22Rv1 (cell line): ENCODE results near the gene EHBP1.

Experiments used
- H3K27ac ChIP-seq: fragments of 450-650 bp; 2 replicates; pipeline ENCODE4 v1.5.1; 2017
- CTCF ChIP-seq: fragments of 450-650 bp; IDR thresholded peaks from 2 replicates; pipeline ENCODE4 v1.5.1; 2017; ENCODE audit warnings: mild to moderate bottlenecking
- ZFX ChIP-seq: fragments of 450-650 bp; IDR thresholded peaks from 2 replicates; pipeline ENCODE4 v1.6.1; 2017; ENCODE audit warnings: antibody characterized with exemption, borderline replicate concordance

EHBP1 gene

DNA sequence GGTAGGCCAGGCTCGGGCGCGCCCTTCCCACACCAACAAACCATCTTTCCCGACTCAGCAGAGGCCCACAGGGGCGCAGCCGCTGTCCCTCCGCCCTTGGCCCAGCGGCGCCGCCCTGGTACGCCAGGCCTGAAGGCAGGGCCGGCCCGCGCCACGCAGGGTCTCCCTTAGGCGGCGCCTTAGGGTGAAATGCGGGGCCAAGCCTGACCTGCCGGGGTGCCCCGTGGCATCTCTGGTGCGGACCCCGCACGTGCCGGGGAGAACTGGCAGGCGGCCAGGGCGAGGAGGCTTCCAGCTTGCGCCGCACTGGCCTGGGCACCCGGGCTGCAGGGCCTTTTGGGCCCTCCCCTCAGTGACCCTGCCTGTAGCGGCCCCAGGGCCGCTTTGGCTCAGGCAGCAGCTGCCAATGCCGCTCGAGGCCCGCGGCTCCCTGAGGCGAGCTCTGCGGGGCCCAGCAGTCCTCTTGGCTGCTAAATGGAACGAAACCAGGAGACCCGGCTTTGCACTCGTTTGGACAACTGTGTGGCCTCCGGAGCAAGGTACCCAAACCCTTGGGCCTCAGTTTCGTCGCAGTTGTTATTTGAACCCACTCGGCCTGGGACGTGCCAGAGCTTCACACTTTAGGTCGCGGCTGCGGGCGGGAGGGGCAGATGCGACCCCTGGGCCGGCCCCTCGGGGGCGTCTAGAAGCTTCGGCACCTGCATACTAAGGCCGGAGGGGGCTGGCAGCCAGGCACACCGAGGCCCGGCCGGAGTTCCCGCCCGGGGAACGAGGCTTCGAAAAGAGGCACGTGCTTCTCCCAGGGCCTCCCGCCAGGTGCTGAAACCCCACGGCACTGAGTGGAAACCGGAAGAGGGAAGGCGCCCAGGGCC is 353.6 kb downstream of the EHBP1 start:
- no peak overlapping the region for H3K27ac ChIP-seq
- TF ChIP-seq CTCF (no peak), ZFX (no peak)

- H3K27ac ChIP-seq = no peak overlapping the region
- no peak for TF ChIP-seq CTCF
- no peak for TF ChIP-seq ZFX
Observed at GRCh38 chr2:63059793-63060471, 354.4 kb downstream of the EHBP1 start.

DNA sequence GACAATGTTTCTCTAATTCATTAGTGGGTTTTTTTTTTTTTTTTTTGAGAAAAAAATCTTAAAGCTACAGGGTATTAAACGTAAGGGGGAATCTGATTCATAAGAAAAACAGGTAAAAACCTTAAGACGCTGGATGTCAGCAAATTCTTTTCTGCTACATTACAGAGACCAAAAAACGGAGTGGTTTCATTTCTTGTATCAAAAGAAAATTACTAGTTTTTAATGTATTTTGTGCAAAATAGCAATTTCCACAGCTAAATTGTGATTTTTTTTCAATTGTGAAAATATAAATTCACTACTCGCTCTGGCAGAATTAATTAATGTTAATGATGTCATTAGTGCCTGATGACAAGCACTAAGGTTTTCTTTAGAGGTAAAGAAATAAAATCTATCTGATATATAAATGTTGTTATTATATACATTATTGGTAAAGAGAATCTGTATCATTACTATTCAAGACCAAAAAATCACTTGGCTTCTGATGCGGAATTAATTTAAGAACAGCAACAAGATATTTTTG is 355.0 kb downstream of the EHBP1 start:
- TF ChIP-seq CTCF (no peak), ZFX (no peak)
- no peak overlapping the region for H3K27ac ChIP-seq

DNA sequence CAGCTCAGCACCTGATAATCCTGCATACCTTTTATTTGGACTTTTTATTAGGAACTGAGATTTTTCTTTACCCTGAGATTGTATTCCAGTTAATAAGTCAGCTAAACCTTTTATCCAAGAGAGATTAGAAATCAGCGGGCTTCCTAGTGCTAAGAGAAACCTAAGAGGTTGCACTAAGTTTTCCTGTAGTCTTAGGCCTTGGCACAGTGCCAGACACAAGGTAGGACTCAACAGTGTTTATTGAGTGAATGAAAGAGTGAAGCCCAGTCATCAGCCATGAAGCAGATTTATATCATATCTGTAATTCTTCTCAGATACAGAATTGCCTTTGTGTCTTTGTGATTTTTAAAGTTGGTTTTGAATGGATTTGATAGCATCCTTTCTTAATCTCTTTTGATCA is 358.7 kb downstream of the EHBP1 start:
- TF ChIP-seq CTCF (no peak), ZFX (no peak)
- no peak overlapping the region for H3K27ac ChIP-seq

DNA sequence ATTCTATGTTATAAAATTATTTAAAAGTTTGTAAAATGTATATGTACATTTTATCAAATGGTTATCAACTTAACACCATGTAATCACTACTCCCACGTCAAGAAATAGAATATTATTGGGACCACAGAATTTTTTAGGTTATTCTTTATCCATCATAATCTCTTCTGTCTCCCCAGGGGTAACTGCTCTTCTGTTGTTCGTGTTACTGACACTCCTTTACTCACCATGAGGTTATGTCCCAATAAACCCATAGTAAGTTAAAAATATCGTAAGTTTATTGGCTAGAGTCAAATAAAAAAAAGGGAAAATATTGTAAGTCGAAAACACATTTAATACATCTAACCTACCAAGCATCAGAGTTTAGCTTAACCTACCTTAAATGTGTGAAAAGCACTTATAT is 359.1 kb downstream of the EHBP1 start:
- no peak overlapping the region for H3K27ac ChIP-seq
- no peak for TF ChIP-seq CTCF
- TF ChIP-seq ZFX = no peak

GRCh38 chr2:63066265-63066664 is 360.8 kb downstream of the EHBP1 start:
- no peak overlapping the region for H3K27ac ChIP-seq
- TF ChIP-seq CTCF (no peak), ZFX (no peak)

DNA sequence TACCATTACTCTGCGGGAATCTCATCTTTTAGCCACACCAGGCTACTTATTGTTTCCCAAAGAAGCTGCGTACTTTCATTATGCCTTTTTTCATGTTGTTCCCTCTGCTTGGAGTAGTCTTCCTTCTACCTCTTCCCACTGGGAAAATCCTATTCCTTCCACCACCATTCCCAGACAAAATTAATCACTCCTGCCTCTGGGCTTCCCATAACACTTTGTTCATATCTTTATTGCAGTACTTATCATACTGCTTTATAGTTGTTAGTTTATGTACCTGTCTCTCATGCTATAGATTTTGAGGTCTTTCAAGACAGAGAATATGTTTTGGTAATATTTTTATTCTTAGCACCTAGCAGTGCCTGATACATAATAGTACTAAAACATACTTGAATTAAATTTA is 361.3 kb downstream of the EHBP1 start:
- H3K27ac ChIP-seq = no peak overlapping the region
- TF ChIP-seq ZFX (no peak), CTCF (no peak)
